ENCODE data around the gene RASL11B.
A peak's percentile ranks its signal among the peaks of the same experiment; 100 is the strongest.

The RASL11B gene

DNA sequence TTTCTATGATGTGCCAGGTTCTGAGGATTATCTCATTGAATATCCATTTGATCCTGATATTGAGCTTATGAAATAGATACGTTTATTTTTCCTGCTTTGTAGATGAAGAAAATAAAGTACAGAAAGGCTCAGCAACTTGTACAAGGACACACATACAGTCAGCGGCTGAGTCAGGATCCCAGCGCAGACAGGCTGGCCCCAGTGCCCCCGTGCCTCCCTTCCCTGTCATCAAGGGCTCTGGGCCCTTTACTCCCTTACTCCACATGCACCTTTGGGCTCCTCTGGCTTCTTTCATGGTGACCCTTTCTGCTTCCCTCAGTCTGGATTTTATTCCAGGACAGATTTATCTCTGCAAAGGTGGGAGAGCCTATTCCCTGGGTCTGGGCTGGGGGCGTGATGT, 12.8 kb downstream of the RASL11B start:
- DNase-seq (ENCODE audit: low read depth): no peak

DNA sequence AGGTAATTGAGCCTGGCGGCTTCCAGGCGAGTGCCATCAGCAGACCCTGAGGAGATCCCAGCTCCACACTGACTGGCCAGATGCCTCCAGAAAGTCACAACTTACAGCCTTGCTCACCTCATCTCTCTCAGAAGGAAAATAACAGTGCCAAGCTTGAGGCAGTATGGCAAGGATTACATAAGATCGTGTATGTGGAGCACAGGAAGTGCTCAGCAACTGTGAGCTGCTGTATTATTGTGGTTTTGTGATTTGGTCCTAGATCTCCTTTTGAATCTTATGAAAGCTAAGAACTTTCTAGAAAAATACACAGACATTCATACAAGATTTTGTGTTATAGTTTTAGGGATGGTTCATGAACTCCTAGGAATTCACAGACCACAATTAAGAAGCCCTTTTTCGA, 14.0 kb downstream of the RASL11B start:
- no peak for DNase-seq (ENCODE audit: low read depth)

DNA sequence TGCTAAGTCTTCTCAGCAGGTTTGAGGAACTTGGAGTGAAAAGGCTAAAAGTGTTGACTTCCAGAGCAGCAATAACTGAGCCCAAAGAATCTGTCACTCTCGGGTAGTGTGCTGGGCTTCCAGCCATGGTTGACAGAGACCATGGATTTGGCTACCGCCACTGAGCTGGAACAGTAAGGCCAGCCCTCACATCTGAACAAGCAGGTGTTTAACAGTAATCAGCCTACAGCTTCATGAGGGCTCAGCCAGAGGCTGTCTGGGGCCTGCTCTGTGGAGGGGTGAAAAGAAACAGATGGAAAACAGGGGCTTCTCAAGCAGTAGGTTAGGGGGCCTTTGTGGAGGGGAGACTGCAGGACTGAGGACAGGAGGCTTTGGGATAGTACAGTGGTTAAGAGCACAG, 14.9 kb downstream of the RASL11B start:
- DNase-seq (ENCODE audit: low read depth): no peak

DNA sequence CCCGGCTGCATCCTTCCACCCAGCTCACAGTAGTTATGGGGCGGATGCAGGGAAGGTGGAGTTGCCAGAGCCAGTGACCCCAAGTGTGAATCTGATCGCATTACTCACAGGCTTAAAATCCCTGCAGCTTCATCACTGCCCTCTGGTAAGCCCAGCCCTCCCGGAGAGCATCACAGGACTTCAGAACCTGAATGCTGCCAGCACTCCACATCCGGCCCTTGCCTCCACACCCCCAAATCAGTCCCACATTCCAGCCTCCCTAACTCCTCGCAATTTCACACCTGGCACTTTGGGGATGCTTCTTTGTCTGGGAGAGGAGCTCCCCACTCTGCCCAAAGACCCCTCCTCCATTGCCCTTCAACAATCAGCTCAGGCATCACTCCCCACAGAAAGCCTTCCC, 15.6 kb downstream of the RASL11B start:
- DNase-seq (ENCODE audit: low read depth): no peak

DNA sequence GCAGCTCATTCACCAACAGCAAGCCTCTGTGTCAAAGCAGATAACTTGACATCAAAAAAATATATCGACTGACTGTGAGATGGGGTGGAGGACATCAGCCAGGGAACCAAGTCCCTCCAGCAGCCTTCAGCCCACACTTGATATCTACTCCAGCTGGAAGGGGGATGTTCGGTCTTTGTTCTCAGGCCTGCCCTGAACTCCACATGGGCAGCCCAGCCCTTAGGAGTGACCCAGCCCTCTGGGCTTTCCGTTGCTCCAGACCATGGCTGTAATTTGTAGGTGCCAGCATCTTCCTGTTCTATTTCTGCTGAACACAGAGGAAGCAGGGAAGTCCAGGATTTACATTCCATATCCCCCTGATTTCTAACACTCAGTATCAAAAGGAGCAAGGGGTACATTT, 17.4 kb downstream of the RASL11B start:
- no peak for DNase-seq (ENCODE audit: low read depth)

DNA sequence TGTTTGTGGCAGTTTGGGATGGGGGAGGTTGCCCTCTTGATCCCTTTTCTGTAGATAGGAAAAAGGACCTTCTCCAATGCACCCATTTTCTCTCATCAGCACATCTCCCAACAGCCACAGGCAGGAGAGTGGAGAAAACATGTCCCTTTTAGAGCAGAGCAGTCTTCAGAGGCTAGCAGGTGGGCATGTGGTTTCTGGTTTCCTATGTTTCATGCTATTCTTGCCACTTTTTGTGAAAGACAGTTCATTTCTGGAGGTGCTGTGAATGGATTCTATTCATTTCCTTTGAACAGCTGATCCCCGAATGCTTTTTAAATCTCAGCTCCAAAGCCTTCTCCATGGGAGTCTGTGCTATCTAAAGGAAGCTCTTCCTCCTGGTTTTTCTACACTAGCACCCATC, 18.9 kb downstream of the RASL11B start:
- no peak for DNase-seq (ENCODE audit: low read depth)

DNA sequence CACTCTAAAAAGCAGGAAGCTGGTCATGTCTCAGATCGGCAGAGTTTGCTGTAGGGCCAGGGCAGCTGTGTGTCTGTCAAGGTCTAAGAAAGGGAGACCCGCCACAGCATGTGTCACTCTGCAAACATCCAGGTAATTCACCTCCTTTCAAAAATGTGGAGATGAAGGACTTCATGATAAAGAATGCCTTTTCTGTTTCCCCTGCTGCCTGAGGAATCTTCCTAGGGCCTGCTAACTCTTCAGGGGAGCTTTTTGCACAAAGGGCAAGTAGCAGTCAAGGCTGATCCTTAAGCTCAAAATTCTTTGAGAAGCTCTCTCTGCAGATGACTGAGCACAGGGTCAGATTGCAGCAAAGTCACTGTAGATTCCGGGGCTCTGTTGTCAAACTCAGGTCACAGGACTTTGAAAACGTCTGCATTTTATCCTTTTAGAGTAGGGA, 21.1 kb downstream of the RASL11B start:
- no peak for DNase-seq (ENCODE audit: low read depth)

DNA sequence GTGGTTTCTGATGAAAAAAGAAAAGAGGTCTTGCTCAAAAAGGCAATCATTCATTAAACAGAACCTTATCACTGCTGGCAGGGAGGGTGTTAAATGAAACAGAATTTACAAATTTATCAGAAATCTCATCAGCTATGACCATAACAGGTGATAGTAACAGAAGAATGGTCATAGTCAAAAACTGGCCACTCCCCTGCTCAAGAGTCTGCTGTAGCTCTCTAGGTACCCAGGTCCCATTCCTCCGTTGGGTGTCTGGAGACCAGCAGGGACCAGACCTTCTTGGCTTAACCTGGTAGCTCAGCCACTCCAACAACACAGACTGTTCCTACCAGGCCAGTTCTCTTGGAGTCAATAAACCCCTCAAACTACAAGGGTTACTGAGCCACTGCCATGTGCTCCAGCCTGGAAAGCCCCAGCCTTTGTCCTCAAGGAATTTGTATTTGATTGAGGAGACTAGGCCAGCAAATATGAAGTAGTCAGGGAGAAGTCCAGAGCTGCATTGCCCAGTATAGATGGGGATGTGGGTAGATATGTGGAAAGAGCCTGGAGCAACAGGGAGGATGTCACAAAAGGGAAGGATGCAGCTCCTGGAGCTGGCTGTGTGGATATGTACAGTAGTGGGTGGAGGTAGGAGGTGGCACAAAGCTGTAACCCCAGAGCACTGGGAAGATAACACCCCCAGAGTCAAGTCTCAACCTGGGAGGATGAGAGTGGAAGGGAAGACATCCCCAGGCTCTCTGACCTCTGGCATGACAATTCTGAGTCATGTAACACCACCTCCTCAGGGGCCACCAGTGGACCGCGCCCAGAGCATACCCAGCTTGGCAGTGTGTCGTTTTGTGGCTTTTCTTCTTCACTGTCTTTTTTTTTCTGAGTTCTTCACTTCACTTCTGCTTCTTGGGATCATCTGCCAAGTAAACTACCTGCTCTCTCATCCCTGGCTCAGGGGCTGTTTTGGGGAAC, 21.9 kb downstream of the RASL11B start:
- no peak for DNase-seq (ENCODE audit: low read depth)

DNA sequence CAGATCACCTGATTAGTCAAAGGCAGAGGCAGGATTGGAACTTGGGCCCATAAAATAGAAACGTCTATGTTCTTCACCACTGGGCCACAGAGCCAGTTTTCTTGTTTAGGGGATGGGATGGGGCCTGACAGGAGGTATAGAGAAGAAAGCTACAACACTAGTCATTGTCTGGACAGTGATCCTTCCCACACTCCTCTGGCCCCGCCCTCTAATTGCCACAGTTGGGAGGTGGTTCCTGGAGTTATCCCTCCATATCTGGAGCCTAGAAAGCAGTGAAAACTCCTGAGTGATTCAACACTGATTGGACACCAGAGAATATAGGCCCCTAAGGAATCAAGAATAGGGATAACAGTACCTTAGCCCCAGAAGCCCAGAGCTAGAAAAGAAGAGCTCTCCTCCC, 22.9 kb downstream of the RASL11B start:
- no peak for DNase-seq (ENCODE audit: low read depth)

DNA sequence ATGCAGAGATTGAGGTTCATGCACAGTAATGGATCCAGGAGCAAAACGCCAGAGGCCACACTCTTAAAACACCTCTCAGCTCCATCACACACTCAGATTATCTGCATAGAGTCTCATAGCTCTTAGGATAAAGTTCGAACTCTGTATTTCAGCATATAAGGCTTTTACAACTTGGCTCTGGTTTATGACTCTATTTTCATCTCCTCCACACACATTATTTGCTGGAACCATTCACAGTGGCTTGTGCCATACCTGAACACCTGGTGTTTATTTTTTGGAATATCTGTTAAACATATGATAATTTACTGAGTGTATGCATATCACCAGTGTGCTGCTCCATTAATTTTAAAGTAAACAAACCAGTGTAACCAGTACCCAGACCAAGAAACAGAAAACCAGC, 27.2 kb downstream of the RASL11B start:
- no peak for DNase-seq (ENCODE audit: low read depth)

DNA sequence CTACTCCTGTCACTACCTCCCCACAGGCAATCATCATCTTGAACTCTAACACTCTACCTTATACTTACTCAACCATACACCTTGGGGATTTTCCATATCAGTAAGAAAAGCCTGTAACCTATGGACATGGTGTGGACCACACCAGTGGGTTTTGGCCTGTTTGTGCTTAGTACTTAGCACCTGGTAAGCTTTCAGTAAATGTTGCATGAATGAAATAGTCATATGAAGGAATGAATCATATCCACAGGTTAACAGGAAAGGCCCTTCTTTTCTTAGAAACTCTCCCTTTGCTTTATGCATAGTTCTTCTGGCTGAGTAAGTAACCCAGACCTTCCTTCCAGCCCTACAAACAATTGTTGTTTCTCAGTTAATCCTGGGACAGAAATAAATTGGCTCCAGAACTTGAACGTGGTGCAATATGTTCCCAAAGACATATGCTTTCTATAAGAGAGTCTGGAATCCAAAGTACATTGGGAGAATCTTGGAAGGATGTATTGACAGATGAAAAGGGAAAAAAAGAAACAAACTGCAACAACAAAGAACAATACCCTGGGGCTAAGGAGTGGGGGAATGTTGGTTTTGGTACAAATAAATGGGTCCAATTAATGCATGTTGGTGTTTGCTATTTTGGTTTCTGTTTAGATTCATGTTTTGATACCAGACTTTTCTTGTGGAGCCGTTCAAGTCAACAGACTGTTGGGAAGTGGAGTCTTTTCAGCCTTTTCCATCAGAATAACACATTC, 27.8 kb downstream of the RASL11B start:
- no peak for DNase-seq (ENCODE audit: low read depth)

DNA sequence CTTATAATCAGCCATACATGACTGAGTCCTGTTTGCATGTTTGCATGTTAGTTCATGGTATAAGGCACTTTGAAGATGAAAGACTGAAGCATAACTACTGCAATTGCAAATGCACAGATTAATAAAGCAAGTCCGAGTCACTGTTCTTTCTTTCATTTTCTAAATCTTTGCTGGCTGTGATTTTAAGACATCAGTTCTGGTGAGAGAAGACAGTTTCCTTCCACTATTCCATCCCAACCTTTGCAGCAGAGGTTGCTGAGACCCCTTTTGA, 28.3 kb downstream of the RASL11B start:
- DNase-seq (ENCODE audit: low read depth): no peak

DNA sequence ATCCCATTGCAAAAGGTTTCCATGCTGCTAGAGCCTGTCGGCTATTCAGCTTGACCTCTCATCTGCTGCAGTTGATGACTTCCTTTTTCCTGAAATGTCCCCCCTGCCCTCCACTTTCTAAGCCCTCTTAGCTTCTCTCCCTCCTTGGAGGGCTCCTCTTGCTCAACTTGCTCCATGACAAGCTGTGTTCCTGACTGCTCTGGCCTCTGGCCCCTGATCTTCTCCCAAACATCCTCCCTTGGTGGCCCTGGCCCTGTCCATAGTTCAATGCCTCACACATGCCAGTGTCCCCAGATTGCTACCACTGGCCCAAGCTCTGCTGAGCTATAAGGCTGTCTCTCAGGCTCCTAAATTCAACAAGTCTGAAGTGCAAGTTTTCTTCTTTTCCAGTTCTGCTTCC, 29.6 kb downstream of the RASL11B start:
- no peak for DNase-seq (ENCODE audit: low read depth)

DNA sequence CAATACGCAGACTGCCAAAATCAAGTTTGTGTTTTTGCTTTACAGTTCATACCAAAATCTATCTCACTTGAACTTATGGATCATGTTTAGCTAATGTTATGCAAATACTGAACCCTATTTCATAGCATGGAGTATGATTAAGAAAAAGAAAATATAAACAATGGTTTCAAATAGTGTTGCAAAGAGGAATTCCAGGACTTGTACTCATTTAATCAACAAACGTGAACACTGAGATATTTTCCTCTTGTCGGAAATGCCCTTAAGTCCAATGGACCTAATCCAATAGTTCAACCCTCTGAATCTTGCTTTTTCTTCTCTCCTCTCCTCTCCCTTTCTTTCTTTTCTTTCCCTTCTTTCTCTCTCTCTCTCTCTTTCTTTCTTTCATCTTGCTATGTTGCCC, 30.8 kb downstream of the RASL11B start:
- no peak for DNase-seq (ENCODE audit: low read depth)

DNA sequence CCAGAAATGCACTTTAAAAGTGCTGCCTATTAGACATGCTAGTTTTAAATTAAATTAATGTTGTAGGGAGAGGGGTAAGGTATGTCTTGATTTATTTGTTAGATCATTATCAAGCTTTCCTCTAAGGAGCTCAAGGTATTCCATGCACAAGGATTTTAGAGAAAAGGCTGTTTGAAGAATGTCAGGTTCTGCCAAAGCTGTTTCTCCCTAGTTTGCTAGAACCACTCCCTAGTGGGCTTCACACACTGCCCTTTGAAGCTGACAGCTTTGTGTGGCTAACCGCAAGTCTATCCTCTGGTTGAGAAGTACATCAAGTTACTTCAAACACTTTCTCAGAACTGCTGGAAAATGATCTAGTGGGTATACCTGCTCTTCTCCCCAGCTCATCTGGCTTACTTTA, 32.3 kb downstream of the RASL11B start:
- no peak for DNase-seq (ENCODE audit: low read depth)

DNA sequence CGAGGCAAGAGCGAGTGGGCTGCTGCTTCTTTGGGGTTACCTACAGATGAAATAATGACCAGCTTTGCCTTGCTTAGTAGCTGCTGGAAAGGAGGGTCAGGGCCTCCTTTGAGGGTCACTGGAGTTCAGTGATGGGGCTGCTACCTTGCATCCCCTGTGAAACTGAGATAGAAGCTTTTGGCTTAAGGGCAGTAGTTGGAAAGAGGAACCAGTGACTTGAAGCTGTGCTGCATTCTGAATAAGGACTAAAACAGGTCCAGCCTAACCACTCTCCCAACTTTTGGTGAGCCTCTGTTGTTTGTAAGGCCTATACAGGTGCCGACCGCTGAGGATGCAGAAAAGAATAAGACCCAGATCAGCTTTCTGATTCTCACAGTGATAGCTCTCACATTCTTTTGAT, 41.2 kb downstream of the RASL11B start:
- no peak for DNase-seq (ENCODE audit: low read depth)

DNA sequence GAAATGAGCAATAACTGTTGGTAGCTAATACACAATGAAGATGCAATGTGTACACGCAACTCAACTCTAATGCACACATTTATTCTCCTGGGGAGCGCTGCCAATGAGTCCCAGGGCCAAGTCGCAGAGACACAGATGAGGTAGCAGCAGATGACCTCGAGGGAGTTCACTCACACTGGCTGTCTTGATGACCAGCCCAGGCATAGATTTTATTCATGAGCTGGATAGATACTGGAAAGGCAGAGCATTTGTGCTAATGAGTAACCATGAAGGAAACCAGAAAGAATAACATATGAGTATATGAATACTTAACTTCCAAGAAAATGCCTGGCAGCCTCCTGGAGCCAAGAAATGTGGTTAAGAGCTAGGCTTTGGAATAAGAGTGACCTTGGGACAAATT, 42.3 kb downstream of the RASL11B start:
- DNase-seq (ENCODE audit: low read depth): no peak

DNA sequence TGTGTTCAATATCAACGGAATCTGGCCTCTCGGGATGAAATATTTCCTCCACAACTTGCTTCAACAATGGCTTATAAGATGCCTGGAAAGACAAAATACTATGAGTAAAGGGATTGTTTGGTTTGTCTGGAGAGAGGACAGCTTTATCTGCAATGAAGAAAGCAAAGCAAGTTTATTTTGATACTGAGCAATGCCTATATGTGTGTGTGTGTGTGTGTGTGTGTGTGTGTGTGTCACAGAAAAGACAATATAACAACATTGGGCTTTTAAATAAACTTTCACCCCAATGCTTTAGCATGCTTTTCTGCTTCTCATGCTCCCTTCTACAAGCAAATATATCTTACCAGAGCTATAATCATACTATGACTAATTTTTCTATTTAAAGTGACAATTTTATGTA, 45.4 kb downstream of the RASL11B start:
- no peak for DNase-seq (ENCODE audit: low read depth)

DNA sequence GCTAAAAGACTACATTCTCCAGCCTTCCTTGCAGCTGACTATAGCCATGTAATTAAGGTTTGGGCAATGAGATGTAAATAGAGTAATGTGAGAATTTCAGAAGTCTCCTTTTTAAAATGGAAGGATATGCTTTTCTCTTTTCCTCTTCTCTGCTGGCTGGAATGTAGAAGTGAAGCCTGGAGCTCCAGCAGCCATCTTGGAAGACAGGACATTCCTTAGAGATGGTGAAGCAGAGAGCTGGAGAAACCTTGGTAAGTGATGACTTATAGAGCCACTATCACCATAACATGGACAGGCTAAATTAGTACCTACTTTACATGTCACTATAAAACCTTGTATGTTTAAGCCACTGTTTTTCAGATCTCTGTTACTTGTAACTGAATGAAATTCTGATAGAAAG, 48.0 kb downstream of the RASL11B start:
- DNase-seq (ENCODE audit: low read depth): no peak

DNA sequence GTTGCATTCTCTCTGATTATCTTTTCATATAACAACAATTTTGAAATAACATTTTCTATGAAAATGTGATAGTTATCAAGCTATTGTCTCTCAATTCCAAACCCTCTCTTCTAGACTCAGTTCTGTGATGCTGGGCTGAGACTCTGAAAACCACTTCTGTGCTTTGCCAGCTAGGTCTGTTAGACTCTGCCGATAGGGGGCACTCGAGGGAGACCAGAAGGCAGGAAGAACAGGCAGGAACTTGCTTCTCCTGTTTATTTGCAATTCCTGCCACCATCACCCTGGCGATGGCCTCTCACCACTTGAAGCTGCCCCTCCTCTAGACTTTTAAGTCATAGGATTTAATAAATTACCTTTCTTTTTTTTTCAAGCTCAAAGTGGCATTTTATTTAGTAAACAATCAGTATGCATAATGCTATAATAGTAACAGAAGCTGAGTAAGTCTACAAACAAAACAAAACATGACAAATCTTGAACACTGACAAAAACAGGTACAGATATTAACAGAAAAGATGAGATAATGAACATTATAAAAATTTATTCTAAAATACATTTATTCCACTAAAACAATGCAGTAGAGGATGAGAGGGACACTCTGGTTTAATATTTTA, 49.7 kb downstream of the RASL11B start:
- DNase-seq (ENCODE audit: low read depth): no peak

DNA sequence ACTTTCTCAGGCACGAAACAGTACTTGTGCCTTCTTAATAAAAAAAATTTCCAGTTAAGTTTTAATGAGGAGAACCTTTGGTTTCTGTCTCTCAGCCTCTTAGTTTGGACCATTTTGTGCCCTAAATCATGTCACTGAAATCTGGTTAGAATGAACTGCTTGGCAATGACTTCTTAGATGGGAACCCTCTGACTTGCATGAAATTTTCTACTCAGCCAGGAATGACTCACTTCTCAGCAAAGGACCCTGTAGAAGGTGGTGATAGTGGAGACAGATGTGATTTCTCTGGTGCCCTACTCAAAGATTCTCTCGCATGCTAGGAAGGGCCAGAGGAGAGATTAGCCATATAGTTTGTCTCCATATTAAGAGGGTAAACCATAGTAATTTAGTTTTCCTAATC, 50.5 kb downstream of the RASL11B start:
- DNase-seq (ENCODE audit: low read depth): no peak

DNA sequence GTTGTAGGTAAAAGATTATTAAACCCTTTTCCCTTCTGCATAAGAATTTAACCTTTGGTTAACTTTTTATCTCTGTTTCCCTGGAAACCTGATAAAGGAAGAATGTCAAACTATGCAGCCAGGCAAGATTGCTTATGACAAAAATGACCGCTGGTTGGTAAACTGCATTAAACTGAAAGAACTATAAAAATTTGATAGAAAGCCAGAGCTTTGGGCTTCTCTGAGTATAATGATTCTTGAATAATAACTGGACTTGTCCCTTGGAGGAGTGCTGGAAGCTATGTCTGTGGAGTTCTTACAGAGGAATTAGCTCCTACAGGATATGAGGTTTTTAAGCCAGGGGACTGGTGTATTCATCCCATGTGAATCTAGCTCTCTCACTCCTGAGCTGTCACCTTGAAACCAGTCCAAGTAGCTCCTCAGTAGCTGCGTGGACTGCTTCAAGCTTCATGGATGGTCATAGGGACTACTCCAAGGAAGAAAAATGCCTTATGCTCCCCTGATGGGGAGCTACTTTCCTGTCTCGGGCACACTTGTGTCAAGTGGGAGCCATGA, 52.0 kb downstream of the RASL11B start:
- DNase-seq (ENCODE audit: low read depth): peak; percentile 55

DNA sequence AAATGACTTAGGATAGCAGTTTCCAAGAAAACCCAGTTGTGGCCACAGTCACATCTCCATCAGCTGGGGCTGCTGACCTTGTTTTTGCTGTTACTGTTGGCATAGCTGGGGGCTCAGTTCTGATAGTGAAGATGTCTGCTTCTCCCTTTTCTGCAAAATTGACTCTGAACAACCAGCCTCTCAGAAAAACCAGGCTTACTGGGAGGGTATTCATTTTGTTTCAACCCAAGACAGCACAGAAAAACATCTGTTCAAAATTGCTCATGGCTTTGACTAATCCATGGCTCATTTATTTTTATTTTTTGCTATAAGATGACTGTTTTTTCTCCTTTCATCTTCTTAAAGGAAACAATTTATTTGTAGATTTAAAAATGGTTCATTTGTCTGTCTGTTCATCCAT, 53.1 kb downstream of the RASL11B start:
- no peak for DNase-seq (ENCODE audit: low read depth)
